HPDE6-E6E7 (cell line): ENCODE measurements around the gene SLC5A11.
"Not testable (repeated sequence)": the region's sequence is repeated elsewhere in the genome, so short reads cannot be mapped to it uniquely, and the experiment has no call there.

ENCODE experiments used
- DNase-seq: peaks from one replicate; pipeline ENCODE4 v3.0.0; 2011; ENCODE audit warnings: missing footprints; ENCODE audit errors: extremely low spot score

The SLC5A11 gene

GRCh38 chr16:24861461-24861860 is 15.7 kb downstream of the SLC5A11 start:
- DNase-seq: no peak

GRCh38 chr16:24863582-24864437 is 18.0 kb downstream of the SLC5A11 start:
- no peak for DNase-seq

DNA sequence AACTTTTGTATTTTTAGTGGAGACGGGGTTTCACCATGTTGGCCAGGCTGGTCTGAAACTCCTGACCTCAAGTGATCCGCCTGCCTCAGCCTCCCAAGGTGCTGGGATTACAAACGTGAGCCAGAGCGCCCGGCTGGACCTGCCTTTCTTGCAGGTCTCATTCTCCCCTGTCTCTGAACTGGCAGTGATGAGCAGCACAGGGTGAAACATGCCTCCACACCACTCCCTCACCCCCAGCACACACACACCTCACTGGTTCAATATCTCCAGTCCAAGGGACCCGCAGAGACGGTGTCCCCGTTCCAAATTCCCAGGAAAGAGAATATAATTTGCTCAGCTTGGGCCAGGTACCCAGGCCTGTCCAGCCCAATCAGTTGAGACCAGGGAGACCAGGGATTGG is 23.3 kb downstream of the SLC5A11 start:
- DNase-seq: no peak

DNA sequence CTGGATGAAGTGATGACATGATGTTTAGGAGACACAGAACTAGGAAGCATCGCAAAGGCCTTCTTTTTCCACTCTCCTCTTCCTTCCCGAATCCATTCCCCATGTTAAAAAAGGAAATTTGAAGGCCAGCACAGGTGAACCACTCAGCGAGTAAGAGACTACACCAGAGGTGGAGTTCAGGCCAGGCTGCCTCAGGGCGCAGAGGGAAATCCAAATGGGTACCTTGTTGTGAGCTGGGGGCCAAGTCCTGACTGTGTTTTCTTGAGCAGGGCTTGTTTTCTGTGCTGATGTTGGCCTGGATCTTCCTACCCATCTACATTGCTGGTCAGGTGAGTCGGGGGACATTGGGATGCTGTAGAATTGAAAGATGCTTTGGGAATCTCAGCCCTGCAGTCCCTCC is 26.1 kb downstream of the SLC5A11 start:
- DNase-seq: no peak

DNA sequence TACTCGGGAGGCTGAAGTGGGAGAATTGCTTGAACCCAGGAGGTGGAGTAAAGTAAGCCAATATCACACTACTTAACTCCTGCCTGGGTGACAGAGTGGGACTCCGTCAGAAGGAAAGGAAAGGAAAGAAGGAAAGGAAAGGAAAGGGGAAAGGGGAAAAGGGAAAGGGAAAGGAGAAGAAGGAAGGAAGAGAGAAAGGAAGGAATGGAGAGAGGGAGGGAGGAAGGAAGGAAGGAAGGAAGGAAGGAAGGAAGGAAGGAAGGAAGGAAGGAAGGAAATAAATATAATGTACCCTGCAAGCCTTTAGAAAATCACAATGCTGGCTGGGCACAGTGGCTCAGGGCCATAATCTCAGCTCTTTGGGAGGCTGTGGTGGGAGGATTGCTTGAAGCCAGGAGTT is 27.3 kb downstream of the SLC5A11 start:
- no peak for DNase-seq

DNA sequence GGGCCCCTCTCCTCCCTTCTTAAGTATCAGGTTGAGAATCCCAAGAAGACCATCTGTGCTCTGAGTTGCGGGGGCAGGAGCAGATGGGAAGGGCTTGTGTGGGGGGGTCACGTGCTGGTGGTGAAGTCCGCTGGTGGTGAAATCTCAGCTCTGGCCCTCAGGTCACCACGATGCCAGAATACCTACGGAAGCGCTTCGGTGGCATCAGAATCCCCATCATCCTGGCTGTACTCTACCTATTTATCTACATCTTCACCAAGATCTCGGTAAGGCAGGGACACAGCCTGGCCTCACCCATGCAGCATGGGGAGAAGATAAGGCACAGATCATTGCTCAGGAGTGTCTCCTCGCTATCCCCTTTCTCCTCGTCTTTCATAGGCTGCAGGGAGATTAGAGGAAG is 29.7 kb downstream of the SLC5A11 start:
- no peak for DNase-seq

GRCh38 chr16:24876231-24876630 is 30.5 kb downstream of the SLC5A11 start:
- DNase-seq: no peak

DNA sequence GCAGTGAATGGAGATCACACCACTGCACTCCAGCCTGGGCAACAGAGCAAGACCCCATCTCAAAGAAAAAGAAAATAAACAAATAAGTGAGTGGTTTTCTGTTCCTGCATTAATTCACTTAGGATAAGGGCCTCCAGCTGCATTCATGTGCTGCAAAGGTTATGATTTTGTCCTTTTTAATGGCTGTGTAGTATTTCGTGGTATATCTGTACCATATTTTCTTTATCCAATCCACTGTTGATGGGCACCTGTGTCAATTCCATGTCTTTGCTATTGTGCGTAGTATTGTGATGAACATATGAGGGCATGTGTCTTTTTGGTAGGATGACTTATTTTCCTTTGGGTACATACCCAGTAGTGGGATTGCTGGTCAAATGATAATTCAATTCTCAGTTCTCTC is 33.9 kb downstream of the SLC5A11 start:
- no peak for DNase-seq

DNA sequence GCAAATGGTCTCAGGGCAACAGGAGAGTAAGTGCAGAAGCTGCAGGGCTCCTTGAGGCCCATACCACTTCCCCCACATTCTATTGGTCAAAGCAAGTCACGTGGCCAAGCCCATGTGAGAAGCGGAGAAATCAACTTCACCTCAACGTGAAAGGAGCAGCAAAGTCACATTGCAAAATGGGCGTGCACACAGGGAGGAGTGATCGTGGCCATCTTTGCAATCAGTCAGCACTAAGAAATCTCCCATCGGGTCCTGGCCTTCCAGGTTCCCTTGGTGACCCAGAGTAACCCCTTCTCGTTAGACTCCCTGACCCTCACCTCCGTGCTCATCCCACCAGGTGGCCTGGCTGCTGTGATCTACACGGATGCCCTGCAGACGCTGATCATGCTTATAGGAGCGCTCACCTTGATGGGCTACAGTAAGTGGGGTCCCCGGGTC is 38.0 kb downstream of the SLC5A11 start:
- DNase-seq: no peak

DNA sequence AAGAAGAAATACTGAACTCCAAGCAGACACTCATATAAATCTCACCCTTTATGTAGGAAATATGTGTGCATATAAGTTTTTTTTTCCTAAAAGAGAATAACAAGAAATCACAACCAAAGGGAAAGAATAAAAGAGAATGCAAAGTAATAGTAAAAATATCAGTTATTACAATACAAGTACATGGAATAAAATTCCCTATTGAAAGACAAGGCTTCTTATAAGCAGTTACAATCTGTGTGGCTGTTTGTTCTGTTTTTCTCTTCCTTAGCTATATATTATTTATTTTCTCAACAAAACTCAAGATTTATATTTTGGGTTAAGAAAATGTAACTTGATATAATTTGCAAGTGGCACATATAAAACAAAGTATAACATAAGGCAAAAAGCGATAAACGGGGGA is 41.7 kb downstream of the SLC5A11 start:
- no peak for DNase-seq

DNA sequence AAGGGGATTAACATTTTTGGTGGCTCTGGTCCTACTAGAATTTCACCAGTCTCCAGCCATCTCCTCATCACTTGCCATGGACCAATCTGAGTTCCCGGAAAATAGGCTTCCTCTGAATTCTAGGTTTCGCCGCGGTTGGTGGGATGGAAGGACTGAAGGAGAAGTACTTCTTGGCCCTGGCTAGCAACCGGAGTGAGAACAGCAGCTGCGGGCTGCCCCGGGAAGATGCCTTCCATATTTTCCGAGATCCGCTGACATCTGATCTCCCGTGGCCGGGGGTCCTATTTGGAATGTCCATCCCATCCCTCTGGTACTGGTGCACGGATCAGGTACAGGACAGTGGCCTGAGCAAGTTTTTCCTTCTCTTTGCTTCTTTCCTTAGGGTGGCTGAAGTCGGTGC is 45.0 kb downstream of the SLC5A11 start:
- DNase-seq: no peak

DNA sequence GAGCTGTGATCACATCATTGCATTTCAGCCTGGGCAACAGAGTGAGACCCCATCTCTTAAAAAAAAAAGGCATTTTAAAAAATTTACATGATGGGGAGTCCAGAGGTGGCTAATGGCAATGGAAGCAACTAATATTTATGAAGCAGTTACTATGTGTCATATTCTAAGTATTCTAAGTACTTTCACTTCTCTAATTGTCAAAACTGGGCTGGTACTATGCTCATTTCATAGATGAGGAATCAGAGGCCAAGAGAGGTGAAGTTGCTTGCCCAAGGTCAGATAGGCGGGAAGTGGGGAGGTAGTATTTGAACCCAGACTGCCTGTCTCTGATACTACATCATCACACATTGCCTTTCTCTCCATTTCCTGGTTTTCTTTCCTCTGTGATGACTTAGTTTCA is 50.7 kb downstream of the SLC5A11 start:
- no peak for DNase-seq

GRCh38 chr16:24897522-24897921 is 51.8 kb downstream of the SLC5A11 start:
- not testable (repeated sequence) for DNase-seq

GRCh38 chr16:24900230-24900629 is 54.5 kb downstream of the SLC5A11 start:
- DNase-seq: no peak

GRCh38 chr16:24906199-24906808 is 60.5 kb downstream of the SLC5A11 start:
- DNase-seq: no peak

- no peak for DNase-seq
These were observed 61.1 kb downstream of the SLC5A11 start for GRCh38 chr16:24906901-24907300.

DNA sequence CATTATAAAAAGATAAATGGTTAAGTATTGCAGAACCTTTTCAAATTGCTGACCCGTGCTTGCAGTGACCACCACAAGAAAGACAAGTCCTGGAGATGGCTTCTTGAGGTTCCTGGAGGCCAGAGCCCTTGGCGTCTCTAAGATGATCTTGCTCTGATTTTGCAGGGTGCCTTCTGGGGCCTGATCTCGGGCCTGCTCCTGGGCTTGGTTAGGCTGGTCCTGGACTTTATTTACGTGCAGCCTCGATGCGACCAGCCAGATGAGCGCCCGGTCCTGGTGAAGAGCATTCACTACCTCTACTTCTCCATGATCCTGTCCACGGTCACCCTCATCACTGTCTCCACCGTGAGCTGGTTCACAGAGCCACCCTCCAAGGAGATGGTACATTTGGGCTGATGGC is 63.0 kb downstream of the SLC5A11 start:
- DNase-seq: no peak

DNA sequence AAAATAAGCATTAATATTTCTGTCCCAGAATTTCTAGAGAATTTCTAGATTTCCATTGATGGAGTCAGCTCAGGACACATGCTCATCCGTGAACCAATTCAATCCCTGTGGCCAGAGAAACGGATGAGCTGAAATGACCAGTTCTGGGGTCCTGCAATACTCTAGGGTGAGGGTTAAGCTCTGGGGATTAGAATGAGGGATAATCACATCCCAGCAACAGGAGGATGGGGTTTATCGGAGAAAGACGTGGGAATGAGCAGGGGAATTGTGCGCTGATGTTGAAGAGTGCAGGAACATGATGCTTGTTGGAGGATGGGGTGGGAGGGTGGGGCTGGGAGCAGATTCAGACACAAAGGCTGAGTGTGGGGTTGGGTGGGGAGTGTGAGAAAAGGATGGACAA is 64.1 kb downstream of the SLC5A11 start:
- no peak for DNase-seq

DNA sequence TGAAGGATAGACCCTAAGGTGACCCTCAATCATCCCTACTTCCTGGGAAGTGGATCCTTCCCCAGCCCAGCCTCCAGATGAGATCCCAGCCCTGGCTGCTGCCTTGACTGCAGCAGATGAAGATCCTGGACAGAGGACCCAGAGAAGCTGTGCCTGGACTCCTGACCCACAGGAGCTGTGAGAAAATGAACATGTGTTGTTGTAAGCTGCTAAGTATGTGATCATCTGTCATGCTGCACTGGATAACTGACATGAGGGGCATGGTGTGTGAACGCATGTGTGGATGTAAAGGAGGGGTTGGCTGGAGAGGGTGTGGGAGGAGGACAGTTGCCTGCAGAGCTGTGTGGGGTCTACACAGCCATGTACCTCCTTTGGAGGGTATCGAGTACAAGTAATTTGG is 69.3 kb downstream of the SLC5A11 start:
- DNase-seq: no peak

GRCh38 chr16:24915576-24915975 is 69.8 kb downstream of the SLC5A11 start:
- DNase-seq: no peak

DNA sequence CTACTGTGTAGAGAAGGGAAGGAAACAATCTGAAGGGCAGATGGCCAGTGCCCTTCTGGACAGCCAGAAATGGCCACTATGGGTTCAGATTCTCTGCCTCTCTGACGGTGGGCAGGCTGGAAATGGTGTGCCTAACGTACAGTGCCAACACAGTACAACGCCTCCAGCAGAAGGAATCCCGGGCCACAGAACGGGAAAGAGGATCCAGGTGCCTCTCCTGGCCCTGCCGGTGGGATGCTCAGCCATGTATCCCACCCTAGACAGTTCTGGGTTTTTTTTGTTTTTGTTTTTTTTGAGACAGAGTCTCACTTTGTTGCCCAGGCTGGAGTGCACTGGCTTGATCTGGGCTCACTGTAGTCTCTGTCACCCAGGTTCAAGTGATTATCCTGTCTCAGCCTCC is 71.5 kb downstream of the SLC5A11 start:
- no peak for DNase-seq

DNA sequence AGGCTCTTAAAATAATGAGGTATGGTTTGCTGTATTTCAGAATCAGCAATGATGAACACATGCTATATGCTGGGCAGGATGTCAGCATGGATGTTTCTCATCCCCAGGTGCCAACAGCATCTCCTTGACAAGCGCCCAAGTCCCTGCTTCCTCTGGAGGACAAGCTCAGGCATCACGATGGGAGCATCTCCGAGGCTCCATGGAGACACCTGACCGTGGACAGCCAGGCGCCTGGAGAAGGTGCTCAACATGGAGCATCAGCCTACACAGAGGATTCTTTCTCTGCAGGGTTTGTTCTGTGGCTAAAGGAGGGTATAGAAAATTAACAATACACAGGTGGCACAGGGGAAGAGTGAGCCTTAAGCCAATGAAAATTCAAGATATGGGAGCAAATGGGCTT is 72.1 kb downstream of the SLC5A11 start:
- no peak for DNase-seq

GRCh38 chr16:24918641-24919040 is 72.9 kb downstream of the SLC5A11 start:
- no peak for DNase-seq
